Retina (tissue), 1 donor: ENCODE data around the gene CCDC183.
"Not testable (repeated sequence)": the region's sequence is repeated elsewhere in the genome, so short reads cannot be mapped to it uniquely, and the experiment has no call there.

Source experiments
- DNase-seq: peaks from one replicate; pipeline ENCODE4 v3.0.0-alpha.2; 2016

CCDC183 gene

DNA sequence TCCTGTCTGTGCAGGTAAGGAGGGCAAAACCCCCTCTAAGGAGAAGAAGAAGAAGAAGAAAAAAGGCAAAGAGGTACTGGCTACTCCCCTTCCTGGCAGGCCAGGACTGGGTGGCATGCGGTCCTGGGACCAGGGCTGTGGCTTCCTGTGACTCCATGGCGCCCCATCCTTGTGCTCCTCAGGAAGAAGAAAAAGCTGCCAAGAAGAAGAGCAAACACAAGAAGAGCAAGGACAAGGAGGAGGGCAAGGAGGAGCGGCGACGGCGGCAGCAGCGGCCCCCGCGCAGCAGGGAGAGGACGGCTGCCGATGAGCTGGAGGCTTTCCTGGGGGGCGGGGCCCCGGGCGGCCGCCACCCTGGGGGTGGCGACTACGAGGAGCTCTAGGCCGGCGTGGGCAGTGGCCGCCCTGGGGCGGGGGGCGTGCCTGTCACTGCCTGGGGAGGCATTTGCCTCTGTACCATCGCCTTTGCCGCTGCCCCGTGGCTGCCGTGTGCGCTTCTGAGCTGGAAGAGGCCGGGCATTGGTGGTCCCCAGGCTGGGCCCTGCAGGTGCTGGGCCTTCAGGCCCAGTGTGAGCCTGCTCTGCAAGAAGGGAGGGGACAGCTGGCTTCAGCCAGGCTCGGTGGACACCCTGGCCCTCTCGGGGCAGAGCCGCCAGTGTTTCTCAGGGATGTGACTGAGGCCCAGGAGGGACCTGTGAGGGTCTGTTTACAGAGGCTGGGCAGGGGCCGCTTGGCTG is 44.2 kb downstream of the CCDC183 start:
- no peak for DNase-seq

DNA sequence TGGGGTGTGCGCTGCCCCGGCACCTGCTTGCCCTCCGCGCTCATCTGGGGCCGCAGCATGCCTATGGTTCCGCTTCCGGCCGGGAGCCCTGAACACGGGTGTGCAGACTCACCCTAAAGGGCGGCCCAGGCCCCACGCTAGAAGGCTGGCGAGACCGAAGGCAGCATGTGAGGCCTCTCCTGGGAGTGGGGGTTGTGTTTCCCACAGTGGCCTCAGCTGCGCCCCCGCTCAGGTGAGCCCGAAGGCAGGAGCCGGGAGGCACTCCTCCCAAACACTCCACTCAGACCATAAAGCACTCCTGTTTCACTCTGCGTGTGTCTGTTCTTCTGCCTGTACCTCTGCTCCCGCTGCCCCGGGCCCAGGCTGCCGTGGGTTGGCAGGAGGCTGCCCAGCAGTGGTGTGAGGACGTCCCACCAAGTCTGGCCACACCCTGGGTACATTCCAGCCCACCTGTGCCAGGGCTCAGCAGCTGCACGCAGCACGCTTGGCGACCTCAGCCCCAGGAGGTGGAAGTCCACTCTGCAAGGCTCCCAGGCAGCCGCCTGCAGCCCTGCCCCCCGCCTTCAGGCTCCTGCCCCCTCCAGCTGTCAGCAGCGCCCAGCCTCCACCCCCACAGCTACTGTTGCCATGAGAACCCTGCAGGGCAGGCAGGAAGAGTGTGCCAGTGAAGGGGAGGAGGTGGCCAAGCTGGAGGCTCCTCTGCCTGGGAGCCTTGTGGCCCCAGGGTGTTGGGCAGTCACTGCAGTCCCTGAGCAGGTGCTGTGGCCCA is 44.9 kb downstream of the CCDC183 start:
- DNase-seq, result peak; percentile 70

GRCh38 chr9:136841646-136842379 is 45.7 kb downstream of the CCDC183 start:
- not testable (repeated sequence) for DNase-seq

DNA sequence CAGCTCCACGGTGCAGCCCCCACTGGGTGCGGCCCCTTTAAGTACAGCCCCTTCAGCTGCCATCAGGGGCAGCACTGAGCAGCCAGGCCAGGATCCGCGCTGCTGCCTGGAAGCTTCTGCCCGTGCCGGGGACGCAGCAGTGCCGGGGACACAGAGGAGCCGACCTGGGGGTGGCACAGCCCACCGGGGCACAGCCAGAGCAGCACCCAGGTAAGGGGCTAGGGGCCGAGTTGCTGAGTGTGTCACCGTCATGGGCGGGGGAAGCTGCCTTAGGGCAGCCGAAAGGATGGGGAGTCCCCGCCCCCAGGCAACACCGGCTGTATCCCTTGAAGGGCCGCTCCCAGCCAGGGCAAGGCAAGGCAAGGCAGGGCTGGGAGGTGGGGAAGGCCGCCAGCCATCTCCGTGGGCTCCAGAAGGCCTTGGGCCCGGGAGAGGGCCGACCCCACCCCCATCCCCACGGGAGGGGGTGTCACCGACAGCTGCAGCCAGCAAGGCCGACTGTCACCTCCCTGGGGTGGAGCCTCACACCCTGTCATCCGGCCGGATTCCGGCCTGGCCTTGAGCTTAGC is 46.3 kb downstream of the CCDC183 start, which contains the start of gene AJM1:
Gene AJM1, plus strand, starts transcription at position 99 of the 569 bp plus-strand sequence. CDS start 1,937 bp downstream, outside the sequence.
- DNase-seq, result peak; percentile 91

GRCh38 chr9:136843159-136843800 is 47.1 kb downstream of the CCDC183 start:
- DNase-seq, result peak; percentile 34

DNA sequence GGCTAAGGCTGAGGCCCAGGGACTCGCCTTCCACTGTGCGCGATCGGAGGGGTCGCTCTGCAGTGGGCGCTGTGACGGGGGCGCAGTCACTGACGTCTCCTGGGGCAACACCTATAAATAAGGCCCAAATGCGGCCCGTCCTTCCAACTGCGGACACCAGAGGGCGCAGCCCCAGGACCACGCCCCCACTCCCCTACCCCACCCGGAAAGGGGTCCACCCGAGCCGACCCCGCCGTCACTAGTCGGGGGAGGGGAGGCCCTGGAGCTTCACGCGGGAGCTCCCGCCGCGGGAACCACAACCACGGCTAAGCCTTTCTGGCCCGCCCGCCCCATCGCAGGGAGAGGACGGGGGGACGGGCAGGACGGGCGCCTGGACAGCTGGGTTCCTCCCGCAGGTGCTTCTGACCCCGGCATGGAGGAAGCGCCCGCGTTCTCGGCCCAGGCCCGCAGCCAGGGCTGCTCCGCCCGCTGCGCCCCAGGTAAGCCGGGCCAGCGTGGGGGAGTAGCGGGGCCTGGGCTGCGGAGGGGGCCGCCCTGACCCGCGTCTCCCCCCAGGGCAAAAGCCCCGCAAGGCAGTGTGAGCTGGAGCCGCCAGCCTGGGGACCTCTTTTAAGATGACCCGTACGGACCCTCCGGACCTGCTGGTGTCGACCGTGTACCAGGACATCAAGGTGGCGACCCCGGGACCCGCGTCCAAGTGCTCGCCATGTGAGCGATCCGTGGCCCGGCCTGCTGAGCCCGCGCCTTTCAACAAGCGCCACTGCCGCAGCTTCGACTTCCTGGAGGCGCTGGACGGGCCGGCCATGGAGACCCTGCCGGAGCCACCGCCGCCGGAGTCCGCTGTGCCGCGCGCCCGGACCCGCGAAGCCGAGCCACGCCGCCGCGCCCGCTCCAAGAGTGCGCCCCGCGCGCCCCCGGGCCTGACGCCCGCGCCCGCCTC is 47.9 kb downstream of the CCDC183 start:
- DNase-seq, result peak; percentile 72

GRCh38 chr9:136844761-136845464 is 48.8 kb downstream of the CCDC183 start:
- no peak for DNase-seq

GRCh38 chr9:136845465-136846260 is 49.5 kb downstream of the CCDC183 start:
- DNase-seq, result peak; percentile 48

GRCh38 chr9:136846376-136847087 is 50.4 kb downstream of the CCDC183 start:
- DNase-seq, result peak; percentile 39

DNA sequence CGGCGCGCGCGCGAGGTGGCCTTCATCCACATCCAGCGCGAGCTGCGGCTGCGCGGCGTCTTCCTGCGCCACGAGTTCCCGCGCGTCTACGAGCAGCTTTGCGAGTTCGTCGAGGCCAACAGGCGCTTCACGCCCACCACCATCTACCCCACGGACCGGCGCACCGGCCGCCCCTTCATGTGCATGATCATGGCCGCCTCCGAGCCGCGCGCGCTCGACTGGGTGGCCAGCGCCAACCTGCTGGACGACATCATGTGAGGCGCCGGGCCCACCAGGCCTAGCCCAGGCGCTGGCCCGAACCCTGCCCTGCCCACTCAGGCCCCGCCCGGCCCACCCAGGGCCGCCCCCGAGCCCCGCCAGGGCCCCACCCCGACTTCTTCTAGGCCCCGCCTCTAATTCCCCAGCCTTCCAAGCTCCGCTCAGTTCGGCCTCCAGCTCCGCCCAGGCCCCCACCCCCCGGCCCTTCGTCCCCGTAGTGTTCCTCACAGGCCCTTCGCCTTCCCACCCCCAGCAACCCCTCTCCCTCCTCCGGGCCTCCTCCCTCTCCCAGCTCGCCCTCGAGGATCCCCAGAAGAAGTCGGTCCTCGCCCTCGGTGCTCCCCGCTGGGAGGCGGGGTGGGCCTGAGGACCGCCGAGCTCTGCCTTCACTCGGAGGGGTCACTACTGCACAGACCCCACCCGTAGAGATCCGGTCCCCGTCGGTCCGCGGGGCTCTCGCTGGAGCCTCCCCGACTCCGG is 51.1 kb downstream of the CCDC183 start:
- DNase-seq, result peak; percentile 36

GRCh38 chr9:136847826-136848392 is 51.8 kb downstream of the CCDC183 start:
- peak; percentile 75 for DNase-seq

- peak; percentile 53 for DNase-seq
These were observed 52.4 kb downstream of the CCDC183 start for GRCh38 chr9:136848393-136849037.

GRCh38 chr9:136849038-136849959 is 53.2 kb downstream of the CCDC183 start, which contains the start of gene PHPT1:
Gene PHPT1 (plus strand): TSS chr9:136849409. CDS start chr9:136849431, 22 bp downstream.
- peak; percentile 100 for DNase-seq

DNA sequence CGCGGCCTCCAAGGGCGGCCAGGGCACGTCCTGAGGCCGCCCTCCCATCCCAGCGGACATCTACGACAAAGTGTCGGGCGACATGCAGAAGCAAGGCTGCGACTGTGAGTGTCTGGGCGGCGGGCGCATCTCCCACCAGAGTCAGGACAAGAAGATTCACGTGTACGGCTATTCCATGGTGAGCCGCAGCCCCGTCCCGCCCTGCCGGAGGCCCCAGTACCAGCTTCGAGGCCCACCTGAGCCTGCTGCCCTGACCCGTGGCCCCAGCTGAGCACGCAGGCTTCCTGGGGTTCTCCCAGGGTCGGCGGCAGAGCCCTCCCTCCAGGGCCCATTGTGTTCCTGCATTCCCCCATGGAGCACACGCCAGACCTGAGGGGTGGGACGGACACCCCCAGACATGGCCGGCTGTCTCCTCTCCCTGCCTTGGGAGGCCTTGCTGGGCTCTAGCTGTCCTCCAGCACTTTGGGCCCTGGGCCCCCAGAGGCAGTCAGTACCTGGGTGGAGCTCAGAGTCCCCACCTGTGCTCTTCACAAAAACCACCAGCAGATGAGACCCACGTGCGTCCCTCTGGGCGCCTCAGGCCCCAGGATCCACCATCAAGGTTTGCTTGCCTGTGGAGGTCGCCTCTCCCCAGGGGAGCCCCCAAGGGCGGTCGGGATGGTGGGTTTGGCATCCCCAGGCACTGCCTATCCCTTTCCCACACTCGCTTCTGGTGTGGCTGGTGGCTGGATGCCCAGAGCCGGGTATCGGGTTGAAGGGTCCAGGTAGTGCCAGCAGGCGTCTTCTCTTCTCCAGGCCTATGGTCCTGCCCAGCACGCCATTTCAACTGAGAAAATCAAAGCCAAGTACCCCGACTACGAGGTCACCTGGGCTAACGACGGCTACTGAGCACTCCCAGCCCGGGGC is 54.1 kb downstream of the CCDC183 start:
- peak; percentile 72 for DNase-seq
